SK-N-SH (cell line): Measurements from ENCODE around the gene ADRB2.
A peak's percentile ranks its signal among the peaks of the same experiment; 100 is the strongest.

Experiments
- EP300 ChIP-seq, 2 experiments: IDR thresholded peaks; 2 replicates each; pipeline versions ENCODE4 v1.4.0 to v1.6.1; 2012; ENCODE audit warnings: borderline replicate concordance in 1 of 2, low read depth in 1 of 2, low read length in 1 of 2
- GABPA ChIP-seq: IDR thresholded peaks from 2 replicates; pipeline ENCODE4 v1.4.0; 2012; ENCODE audit warnings: low read depth, mild to moderate bottlenecking
- MEF2A ChIP-seq: IDR thresholded peaks from 2 replicates; pipeline ENCODE4 v1.4.0; 2012; ENCODE audit warnings: low read depth, borderline replicate concordance
- NRF1 ChIP-seq: IDR thresholded peaks from 2 replicates; pipeline ENCODE4 v1.6.1; 2012; ENCODE audit warnings: low read depth, mild to moderate bottlenecking, low read length
- POLR2AphosphoS5 ChIP-seq: IDR thresholded peaks from 2 replicates; pipeline ENCODE4 v1.6.1; 2012; ENCODE audit warnings: low read depth, low read length
- RCOR1 ChIP-seq: fragments of 150-350 bp; IDR thresholded peaks from 2 replicates; pipeline ENCODE4 v1.6.1; 2017; ENCODE audit warnings: antibody characterized with exemption, low read length
- SIN3A ChIP-seq: IDR thresholded peaks from 2 replicates; pipeline ENCODE4 v1.6.1; 2012; ENCODE audit warnings: low read depth, mild to moderate bottlenecking, low read length, moderate library complexity, borderline replicate concordance
- TAF1 ChIP-seq: IDR thresholded peaks from 2 replicates; pipeline ENCODE4 v1.6.1; 2012; ENCODE audit warnings: low read depth, mild to moderate bottlenecking, low read length, moderate library complexity, borderline replicate concordance
- TF ChIP-seq, protein P1 (sequence below): fragments of 200-600 bp; sonication (generic); IDR thresholded peaks from 2 replicates; pipeline ENCODE4 v1.6.1; 2017; ENCODE audit warnings: antibody characterized with exemption, mild to moderate bottlenecking, moderate library complexity
- TF ChIP-seq, protein P2 (sequence below): fragments of 150-350 bp; IDR thresholded peaks from 2 replicates; pipeline ENCODE4 v1.6.1; 2017; ENCODE audit warnings: antibody characterized with exemption, low read length, low read depth, borderline replicate concordance
- TF ChIP-seq, protein P3 (sequence below): IDR thresholded peaks from 2 replicates; pipeline ENCODE4 v1.6.1; 2012; ENCODE audit warnings: mild to moderate bottlenecking, low read depth, low read length, moderate library complexity
- TF ChIP-seq, protein P4 (sequence below): fragments of 150-350 bp; IDR thresholded peaks from 2 replicates; pipeline ENCODE4 v1.6.1; 2016; ENCODE audit warnings: mild to moderate bottlenecking, low read depth, low read length

DNA sequence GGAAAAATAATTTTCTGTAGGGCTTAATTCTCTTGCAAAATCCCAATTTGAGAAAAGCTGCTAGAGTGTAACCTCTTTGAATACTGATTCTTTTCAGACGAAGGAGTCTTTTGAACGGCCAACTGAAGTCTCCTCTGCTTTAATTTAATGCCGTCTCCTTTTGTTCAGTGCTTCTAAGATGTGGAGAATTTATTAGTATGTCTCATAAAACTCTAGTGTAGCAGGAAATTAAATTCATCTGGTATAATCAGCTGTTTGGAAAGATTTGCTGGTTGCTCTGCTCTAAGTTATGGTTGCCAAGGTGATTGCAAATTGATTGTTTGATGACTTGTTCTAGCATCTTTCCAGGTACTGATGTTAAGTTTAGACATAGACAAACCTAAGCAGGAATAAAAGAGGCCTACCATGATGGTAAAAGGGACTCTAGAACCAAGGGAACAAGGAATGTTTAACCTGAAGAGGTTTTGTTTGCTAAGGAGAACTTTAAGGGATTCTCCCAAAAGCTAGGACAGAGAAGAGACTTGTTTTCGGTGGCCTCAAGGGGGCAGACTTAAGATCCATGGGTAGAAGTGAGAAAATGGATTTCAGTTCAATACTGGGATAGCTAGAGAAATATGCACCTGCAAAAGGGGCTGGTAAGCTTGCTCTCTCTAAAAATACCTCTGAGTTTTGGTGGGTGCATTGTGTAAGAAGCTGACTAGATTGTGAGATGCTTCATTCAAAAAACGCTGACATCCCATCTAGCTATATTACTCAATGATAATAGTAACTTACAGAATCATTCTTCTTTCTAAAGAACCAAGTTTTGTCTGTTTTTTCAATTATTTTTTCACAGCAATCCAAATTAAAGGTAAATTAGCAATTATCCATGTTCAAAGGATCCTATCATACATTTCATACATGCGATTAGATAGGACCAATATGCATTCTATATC lies 5.7 kb upstream of the ADRB2 start:
- TF ChIP-seq, protein P1, sequence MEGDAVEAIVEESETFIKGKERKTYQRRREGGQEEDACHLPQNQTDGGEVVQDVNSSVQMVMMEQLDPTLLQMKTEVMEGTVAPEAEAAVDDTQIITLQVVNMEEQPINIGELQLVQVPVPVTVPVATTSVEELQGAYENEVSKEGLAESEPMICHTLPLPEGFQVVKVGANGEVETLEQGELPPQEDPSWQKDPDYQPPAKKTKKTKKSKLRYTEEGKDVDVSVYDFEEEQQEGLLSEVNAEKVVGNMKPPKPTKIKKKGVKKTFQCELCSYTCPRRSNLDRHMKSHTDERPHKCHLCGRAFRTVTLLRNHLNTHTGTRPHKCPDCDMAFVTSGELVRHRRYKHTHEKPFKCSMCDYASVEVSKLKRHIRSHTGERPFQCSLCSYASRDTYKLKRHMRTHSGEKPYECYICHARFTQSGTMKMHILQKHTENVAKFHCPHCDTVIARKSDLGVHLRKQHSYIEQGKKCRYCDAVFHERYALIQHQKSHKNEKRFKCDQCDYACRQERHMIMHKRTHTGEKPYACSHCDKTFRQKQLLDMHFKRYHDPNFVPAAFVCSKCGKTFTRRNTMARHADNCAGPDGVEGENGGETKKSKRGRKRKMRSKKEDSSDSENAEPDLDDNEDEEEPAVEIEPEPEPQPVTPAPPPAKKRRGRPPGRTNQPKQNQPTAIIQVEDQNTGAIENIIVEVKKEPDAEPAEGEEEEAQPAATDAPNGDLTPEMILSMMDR: peak; percentile 68
- TF ChIP-seq, protein P2, sequence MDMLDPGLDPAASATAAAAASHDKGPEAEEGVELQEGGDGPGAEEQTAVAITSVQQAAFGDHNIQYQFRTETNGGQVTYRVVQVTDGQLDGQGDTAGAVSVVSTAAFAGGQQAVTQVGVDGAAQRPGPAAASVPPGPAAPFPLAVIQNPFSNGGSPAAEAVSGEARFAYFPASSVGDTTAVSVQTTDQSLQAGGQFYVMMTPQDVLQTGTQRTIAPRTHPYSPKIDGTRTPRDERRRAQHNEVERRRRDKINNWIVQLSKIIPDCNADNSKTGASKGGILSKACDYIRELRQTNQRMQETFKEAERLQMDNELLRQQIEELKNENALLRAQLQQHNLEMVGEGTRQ: no peak
- TF ChIP-seq TAF1 (no peak), GABPA (no peak), NRF1 (no peak), EP300 (IDR thresholded peaks at IDR 0.05; ENCODE audit: borderline replicate concordance in 1 of 2, low read depth in 1 of 2, low read length in 1 of 2) (no peak), POLR2AphosphoS5 (no peak), RCOR1 (no peak), SIN3A (no peak), MEF2A (no peak)
- TF ChIP-seq, protein P3, sequence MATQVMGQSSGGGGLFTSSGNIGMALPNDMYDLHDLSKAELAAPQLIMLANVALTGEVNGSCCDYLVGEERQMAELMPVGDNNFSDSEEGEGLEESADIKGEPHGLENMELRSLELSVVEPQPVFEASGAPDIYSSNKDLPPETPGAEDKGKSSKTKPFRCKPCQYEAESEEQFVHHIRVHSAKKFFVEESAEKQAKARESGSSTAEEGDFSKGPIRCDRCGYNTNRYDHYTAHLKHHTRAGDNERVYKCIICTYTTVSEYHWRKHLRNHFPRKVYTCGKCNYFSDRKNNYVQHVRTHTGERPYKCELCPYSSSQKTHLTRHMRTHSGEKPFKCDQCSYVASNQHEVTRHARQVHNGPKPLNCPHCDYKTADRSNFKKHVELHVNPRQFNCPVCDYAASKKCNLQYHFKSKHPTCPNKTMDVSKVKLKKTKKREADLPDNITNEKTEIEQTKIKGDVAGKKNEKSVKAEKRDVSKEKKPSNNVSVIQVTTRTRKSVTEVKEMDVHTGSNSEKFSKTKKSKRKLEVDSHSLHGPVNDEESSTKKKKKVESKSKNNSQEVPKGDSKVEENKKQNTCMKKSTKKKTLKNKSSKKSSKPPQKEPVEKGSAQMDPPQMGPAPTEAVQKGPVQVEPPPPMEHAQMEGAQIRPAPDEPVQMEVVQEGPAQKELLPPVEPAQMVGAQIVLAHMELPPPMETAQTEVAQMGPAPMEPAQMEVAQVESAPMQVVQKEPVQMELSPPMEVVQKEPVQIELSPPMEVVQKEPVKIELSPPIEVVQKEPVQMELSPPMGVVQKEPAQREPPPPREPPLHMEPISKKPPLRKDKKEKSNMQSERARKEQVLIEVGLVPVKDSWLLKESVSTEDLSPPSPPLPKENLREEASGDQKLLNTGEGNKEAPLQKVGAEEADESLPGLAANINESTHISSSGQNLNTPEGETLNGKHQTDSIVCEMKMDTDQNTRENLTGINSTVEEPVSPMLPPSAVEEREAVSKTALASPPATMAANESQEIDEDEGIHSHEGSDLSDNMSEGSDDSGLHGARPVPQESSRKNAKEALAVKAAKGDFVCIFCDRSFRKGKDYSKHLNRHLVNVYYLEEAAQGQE: no peak
- TF ChIP-seq, protein P4, sequence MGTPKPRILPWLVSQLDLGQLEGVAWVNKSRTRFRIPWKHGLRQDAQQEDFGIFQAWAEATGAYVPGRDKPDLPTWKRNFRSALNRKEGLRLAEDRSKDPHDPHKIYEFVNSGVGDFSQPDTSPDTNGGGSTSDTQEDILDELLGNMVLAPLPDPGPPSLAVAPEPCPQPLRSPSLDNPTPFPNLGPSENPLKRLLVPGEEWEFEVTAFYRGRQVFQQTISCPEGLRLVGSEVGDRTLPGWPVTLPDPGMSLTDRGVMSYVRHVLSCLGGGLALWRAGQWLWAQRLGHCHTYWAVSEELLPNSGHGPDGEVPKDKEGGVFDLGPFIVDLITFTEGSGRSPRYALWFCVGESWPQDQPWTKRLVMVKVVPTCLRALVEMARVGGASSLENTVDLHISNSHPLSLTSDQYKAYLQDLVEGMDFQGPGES: no peak
